HG03378 (cell line): ENCODE results near the gene KCTD7.
A peak's percentile ranks its signal among the peaks of the same experiment; 100 is the strongest.
"Not testable (repeated sequence)": the region's sequence is repeated elsewhere in the genome, so short reads cannot be mapped to it uniquely, and the experiment has no call there.

ENCODE experiments used
- ATAC-seq: cut with Tn5 transposase; IDR thresholded peaks from one replicate; pipeline ENCODE4 v1.9.1; 2021; ENCODE audit warnings: mild to moderate bottlenecking, moderate library complexity; ENCODE audit not compliant: unreplicated experiment

Gene KCTD7

DNA sequence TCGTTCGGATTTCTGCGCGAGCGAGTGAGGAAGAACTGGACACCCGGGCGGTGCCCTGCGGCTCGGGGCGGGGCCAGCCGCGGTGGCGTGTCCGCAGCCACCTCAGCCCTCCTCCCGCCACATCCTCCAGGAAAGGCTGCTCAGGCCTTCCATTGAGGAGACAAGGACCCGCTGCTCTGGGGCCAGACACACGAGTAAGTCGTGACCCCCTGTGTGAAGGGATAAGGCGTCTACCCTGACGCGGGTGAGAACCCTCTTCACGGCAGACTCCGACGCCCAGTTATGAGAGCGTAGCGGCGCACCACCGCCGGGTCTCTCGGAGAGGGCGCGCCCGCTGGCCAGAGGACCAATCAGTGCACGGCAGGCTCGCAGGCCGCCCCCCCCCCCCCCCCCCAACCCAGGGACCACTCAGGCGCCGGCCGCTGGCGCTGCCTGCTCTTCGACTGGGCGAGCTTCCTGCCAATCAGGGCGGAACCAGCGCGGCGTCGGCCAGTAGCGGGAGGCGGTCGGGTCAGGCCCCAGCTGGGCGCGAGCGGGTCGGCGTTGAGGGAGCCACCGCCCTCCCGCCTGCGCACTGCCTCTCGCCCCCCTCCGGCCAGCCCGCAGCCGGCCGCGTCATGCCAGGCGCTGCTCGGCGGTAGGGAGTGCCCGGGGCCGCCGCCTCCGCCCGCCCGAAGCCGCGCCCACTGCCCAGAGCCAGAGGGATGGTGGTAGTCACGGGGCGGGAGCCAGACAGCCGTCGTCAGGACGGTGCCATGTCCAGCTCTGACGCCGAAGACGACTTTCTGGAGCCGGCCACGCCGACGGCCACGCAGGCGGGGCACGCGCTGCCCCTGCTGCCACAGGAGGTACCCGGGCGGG lies at the start of gene KCTD7:
TSS of gene KCTD7 (plus strand) at position 521 of the 861 bp plus-strand sequence. CDS start at position 705, 184 bp downstream.
- peak; percentile 83 for ATAC-seq

DNA sequence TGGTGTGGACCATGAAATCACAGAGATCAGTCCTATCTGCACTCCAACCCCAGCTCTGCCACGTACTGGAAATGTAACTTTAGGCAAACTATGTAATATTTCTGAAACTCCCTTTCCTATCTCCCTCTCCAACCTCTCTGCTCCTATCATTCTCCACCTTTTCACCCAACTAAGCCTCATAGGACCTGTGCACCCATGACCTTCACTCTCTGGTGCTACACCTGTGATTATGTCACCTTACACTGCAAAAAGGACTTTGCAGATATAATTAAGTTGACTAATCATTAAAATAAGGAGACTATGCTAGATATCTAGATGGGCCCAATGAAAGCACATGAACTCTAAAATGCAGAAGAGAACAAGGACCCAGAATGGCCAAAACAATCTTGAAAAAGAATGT lies 48.3 kb upstream of the KCTD7 start:
- not testable (repeated sequence) for ATAC-seq

DNA sequence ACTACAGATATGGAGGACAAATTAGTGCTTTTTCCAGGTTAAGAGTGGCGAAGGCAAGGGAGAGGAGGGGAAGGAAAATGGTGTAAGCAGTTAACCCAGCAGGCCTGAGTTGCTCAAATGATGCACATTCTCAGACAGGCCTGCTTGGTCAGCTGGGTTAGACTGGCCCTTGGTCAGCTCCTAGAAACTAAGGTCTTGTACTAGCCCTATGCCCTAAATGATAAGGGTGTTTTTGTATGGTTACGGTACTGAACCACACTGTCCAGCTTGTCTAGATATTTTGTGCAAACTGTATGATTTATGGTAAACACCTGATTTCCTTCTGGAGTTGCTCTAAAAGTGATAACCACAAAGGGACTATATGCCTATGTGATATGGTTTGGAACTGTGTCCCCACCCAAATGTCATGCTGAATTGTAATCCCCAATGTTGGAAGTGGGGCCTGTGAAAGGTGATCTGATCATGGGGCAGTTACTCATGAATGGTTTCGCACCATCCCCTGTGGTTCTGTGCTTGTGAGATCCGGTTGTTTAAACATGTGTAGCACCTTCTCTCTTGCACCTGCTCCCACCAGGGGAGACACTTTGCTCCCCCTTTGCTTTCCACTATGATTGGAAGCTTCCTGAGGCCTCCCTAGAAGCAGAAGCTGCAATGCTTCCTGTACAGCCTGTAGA lies 45.7 kb upstream of the KCTD7 start:
- ATAC-seq, result not testable (repeated sequence)

DNA sequence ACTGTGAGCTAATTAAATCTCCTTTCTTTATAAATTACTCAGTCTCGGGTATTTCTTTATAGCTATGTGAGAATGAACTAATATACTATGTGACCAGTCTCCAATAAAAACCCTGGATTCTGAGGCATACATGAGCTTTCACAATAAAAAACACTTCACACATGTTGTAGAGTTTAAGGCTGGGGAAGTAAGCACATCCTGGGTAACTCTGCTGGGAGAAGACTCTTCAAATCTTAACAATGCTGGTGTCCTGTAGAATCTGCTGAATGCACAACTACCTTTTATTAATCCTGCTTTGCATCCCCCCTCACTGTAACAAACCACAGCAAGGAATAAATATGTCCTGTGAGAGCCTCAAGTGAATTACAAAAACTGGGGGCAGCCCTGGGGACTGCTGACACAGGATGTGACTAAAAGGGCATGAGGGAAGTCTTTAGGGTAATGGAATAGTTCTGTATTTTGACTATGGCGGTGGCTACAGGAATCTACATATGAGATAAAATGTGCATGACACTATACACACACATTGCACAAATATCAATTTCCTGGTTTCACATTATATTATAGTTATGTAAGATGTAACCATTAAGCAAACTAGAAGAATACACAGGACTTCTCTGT lies 45.1 kb upstream of the KCTD7 start:
- no peak for ATAC-seq

DNA sequence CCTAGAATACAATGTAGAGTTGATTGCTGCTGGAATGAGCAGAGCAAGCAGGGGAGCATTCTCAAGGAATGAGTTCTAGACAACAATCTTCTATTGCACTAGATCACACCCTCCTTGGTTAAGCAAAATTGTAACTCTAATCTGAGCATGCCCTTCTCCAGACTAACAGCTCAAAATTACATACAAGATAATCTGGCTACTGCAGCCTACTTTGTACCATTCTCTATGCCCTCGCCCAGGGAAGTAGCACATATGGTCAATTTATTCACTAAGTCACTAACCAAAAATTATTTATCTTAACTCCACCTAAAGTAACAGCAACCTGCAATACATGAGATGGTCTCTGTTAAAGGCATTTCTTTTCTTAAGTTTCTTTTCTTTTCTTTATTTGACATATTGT lies 42.5 kb upstream of the KCTD7 start:
- no peak for ATAC-seq

DNA sequence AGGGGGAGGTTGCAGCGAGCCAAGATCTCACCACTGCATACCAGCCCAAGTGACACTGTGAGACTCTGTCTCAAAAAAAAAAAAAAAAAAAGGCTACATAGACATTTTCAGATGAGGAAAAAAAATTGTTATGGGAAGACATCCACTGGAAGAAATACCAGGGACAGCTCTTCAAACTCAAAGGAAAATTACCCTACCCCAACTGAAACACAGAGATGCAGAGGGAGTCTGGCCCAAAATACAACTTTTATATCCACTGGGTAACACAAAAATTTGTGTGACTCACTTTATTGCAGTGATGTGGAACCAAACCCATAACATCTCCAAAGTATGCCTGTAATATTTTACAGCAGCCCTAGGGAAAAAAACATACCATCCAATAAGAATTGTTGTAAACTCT lies 40.5 kb upstream of the KCTD7 start:
- ATAC-seq, result not testable (repeated sequence)

DNA sequence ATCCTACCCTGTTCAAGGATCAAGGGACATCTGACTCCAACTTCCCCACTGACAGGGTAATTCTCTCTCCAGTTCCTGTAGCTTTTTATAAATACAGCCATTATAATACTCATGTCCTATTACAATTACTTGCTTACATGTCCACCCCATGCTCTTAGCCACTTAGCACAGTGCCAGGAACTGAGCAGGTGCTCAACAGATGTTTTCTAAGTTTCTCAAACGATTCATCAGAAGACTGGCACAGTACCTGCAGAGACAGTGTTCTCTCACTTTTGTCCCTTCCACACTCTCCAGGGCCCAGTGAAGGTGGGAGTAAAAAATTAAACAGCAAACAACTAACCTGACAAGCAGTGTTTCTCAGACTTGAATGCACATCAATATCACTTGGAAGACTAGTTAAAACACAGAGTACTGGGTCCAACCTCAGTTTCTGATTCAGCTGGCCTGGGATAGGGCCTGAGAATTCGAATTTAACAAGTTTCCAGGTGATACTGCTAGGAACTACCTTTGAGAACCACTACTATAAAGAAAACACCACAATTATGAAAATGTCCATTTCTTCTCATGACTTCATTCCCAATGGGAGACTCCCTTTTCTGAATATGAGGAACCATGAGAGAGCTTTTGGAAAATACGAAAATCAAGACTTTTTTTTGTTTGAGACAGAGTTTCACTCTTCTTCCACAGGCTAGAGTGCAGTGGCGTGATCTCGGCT lies 39.7 kb upstream of the KCTD7 start:
- not testable (repeated sequence) for ATAC-seq

DNA sequence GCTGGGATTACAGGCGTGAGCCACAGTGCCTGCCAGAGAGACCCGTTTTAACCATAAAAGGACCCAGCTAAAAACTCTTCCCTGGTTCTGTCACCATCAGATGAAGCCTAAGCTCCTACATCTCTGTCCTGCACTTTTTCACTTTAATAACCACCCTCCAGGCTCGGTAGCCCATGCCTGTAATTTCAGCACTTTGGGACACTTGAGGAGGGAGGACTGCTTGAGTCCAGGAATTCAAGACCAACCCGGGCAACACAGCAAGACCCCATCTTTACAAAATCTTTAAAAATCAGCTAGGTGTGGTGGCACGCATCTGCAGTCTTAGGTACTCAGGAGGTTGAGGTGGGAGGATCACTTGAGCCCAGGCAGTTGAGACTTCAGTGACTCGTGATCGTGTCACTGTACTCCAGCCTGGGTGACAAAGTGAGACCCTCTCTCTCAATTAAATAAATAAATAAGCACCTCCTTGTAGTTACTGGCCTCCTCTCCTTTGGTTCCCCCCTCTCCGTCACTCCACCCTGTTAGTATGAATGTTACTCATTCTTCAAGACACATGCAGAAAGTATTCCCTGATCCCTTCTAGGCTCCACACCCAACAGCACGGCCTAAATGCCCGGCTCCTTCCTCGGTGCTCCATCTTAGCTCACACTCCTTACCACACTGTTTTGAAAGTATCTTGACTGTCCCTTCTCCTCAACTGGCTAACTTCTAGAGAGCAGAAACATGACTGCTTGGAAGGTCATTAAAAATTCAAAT lies 38.2 kb upstream of the KCTD7 start:
- ATAC-seq, result not testable (repeated sequence)

DNA sequence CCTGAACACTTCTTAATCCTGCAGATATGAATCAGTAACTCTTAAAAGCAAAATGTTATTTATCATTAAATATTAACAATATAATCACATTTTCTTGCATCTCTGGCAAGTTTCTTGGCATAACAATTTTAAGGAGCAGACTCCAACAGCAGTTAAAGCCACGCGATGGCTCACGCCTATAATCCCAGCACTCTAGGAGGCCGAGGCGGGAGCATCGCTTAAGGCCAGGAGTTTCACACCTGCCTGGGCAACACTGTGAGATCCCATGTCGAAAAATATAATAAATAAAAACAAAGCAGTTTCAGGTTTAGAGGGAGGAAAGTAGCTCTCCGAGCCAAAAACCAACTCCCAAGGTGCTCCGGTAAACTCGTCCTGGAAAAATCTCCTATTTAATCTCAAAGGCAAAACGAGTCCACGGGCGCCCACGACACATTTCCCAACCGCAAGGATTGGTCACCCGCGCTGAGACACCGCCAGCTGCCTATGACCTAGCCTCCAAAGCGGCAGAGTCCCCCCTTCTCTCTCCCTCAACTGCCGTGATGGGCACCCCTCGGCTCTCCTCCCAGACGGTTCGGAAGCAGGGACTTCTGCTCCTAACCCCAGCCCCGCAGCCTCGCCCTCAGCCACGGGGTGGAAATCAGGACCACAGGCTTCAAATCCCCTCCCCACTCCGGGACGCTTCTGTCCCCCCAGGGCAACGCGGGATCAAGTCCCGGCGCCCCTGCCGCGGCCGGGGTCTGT lies 37.5 kb upstream of the KCTD7 start:
- not testable (repeated sequence) for ATAC-seq

DNA sequence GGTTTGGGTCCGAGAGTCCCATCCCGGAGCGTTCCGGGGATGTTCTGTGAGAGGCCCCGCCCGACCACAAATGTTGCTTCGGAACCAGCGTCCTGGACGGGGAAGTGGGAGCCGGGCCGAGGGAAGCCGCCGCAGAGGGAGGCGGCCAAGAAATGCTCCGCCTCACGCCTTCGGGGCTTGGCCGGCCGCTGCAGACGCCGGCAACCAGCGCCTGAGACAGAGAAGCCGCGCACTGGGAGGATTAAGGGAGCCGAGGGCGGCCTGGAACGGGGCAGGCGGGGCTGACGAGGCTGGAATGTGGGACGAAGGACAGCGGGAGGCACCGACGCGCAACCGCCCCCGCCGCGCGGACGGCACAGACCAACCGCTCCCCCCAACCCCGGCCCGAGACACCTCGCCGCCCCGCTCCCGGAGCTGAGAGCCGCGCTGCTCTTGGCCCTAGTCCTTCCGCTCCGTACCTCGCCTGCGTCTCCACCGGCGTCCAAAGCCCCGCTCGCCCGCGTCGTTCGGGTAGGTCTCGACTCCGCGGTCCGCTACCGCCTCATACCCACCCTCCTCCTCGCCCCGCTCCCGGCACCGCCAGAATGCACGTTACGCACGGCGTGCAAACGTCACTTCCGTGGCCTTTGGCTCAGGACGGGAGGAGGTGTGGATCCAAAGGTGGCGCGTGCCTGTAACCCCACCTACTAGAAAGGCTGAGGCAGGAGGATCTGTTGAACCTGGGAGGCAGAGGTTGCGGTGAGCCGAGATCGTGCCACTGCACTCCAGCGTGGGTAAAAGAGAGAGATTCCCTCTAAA lies 36.7 kb upstream of the KCTD7 start:
- ATAC-seq, result peak; percentile 92

DNA sequence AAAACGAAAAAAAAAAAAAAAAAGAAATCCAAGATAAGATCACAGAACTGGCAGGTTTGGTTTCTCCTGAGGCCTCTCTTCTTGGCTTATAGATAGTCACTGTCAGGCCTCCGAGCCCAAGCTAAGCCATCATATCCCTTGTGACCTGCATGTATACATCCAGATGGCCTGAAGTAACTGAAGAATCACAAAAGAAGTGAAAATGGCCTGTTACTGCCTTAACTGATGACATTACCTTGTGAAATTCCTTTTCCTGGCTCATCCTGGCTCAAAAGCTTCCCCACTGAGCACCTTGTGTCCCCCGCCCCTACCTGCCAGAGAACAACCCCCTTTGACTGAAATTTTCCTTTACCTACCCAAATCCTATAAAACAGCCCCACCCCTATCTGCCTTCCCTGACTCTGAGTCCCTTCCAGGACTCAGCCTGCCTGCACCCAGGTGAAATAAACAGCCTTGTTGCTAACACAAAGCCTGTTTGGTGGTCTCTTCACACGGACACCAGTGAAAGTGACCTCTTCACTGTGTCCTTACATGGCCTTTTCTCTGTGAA lies 36.0 kb upstream of the KCTD7 start:
- peak; percentile 16 for ATAC-seq

DNA sequence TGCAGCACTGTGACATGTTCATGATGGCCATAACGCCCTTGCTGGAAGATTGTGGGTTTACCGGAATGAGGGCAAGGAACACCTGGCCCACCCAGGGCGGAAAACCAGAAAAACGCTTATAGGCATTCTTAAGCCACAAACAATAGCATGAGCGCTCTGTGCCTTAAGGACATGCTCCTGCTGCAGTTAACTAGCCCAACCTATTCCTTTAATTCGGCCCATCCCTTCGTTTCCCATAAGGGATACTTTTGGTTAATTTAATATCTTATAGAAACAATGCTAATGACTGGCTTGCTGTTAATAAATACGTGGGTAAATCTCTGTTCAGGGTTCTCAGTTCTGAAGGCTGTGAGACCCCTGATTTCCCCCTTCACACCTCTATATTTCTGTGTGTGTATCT lies 34.6 kb upstream of the KCTD7 start:
- ATAC-seq, result not testable (repeated sequence)

DNA sequence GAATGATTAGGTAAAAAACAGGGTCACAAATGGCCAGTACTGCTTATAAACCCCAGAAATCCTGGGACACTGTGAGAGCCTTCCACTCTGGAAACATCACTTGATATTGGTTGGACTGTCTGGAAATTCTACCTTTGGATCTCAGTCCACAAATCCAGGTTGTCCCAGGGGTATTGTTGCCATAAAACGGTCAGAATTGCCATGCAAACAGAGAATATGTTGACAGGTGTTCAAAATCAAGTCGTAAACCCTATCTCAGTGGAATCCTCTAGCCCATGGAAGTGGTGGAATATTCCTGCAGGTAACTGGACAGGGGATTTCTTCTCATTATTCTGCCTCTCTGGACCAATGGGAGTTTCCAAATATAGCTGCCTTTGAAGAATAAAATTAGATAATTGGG lies 31.2 kb upstream of the KCTD7 start:
- no peak for ATAC-seq

DNA sequence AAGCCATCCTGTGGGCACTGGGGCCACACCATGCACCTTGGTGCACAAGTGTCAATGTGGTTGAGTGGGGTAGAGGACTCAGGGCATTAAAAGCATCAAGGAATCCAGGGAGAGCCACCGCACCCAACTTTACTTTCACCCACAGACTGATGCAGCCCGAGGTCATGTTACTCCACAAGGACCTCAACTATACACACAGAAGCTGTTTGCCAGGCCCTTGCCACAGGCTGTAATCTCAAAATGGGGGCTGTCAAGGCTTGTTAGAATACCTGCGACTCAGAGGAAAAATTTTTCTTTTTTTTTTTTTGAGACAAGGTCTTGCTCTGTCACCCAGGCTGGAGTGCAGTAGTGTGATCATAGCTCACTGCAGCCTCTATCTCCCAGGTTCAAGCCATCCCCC lies 26.5 kb upstream of the KCTD7 start:
- ATAC-seq, result no peak

DNA sequence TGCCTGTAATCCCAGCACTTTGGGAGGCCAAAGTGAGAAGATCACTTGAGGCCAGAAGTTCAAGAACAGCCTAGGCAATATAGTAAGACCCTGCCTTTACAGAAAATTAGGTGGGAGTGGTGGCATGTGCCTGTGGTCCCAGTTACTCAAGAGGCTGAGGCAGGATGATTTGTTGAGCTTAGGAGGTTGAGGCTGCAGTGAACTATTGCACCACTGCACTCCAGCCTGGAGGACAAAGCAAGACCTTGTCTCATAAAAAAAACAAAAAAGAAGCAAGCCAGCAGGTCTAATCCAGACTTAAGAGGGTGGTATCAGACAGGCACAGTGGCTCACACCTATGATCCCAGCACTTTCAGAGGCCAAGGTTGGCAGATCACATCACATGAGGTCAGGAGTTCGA lies 24.5 kb upstream of the KCTD7 start:
- no peak for ATAC-seq

DNA sequence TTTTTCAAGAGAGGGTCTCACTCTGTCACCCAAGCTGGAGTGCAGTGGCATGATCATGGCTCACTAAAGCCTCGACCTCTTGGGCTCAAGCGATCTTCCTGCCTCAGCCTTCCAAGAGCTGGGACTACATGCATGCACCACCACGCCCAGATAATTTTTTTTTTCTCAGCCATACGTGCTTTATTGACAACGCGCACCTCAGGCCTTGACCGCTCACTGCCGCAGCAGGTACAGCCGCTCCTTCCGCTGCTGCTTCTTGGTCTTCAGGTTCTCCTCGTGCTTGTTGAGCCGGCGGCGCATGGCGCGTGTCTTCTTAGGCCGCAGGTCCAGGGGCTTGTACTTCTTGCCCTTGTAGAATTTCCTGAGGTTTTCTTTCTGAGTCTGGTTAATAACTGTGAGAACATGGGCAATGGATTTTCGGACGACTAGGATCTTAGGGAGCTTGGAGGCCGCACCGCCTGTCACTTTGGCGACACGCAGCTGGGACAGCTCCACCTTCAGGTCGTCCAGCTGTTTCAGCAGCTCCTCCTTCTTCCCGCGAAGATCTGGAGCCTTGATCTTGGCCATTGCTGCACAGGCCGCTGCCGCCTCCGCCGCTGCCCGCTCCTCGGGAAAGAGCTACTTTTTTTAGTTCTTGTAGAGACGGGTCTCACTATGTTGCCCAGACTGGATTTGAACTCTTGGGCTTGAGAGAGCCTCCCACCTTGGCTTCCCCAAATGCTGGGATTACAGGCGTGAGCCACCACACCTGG lies 22.0 kb upstream of the KCTD7 start:
- ATAC-seq, result not testable (repeated sequence)

DNA sequence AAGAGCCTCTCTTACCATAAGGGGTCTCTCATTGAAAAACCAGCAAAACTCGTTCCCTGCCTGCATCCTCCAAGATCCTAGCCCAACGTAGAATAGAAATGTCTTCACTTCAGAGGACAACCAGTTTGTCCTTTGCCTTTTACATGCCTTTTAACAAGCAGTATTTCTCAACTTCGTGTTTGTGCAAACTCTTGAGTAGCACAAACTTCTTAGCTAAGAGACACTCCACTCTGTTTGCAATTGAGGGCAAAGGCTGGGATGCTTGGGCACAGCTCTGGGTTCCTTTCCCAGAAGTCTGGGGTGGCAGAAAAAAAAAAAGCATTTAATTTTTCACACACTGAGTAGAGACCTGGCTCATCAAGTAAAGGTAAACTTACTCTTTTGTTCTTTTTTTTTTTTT lies 19.5 kb upstream of the KCTD7 start:
- no peak for ATAC-seq

DNA sequence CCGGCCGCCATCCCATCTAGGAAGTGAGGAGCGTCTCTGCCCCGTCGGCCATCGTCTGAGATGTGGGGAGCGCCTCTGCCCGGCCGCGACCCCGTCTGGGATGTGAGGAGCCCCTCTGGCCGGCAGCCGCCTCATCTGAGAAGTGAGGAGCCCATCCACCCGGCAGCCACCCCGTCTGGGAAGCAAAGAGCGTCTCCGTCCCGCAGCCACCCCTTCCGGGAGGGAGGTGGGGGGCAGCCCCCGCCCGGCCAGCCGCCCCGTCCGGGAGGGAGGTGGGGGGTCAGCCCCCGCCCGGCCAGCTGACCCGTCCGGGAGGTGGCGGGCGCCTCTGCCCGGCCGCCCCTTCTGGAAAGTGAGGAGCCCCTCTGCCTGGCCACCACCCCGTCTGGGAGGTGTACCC lies 14.1 kb upstream of the KCTD7 start:
- not testable (repeated sequence) for ATAC-seq
